ENCODE results near the gene CCDC27.

The CCDC27 gene

GRCh38 chr1:3777078-3777547 lies 24.9 kb downstream of the CCDC27 start:
- no peak for DNase-seq (ENCODE audit: low read depth)

GRCh38 chr1:3777647-3778589 lies 25.7 kb downstream of the CCDC27 start:
- DNase-seq (ENCODE audit: low read depth), result no peak

GRCh38 chr1:3778590-3779264 lies 26.5 kb downstream of the CCDC27 start:
- DNase-seq (ENCODE audit: low read depth), result no peak

GRCh38 chr1:3779265-3779911 lies 27.1 kb downstream of the CCDC27 start:
- DNase-seq (ENCODE audit: low read depth), result no peak

- DNase-seq (ENCODE audit: low read depth), result no peak
Observed at GRCh38 chr1:3779912-3780416, 27.7 kb downstream of the CCDC27 start.

- no peak for DNase-seq (ENCODE audit: low read depth)
Observed at GRCh38 chr1:3780901-3781300, 28.7 kb downstream of the CCDC27 start.

GRCh38 chr1:3783651-3784474 lies 31.6 kb downstream of the CCDC27 start:
- DNase-seq (ENCODE audit: low read depth), result no peak

- DNase-seq (ENCODE audit: low read depth), result no peak
Observed at GRCh38 chr1:3785045-3785444, 32.8 kb downstream of the CCDC27 start.

GRCh38 chr1:3785456-3786157 lies 33.4 kb downstream of the CCDC27 start:
- no peak for DNase-seq (ENCODE audit: low read depth)

- DNase-seq (ENCODE audit: low read depth), result no peak
Observed at GRCh38 chr1:3786468-3787348, 34.5 kb downstream of the CCDC27 start.

GRCh38 chr1:3787349-3787715 lies 35.1 kb downstream of the CCDC27 start:
- DNase-seq (ENCODE audit: low read depth), result no peak

GRCh38 chr1:3787745-3788605 lies 35.7 kb downstream of the CCDC27 start:
- DNase-seq (ENCODE audit: low read depth), result no peak

- no peak for DNase-seq (ENCODE audit: low read depth)
Observed at GRCh38 chr1:3788756-3789420, 36.6 kb downstream of the CCDC27 start.

GRCh38 chr1:3789421-3790300 lies 37.4 kb downstream of the CCDC27 start:
- DNase-seq (ENCODE audit: low read depth), result no peak

- DNase-seq (ENCODE audit: low read depth), result no peak
Observed at GRCh38 chr1:3790500-3790923, 38.3 kb downstream of the CCDC27 start.

GRCh38 chr1:3790952-3791351 lies 38.7 kb downstream of the CCDC27 start:
- DNase-seq (ENCODE audit: low read depth), result no peak

GRCh38 chr1:3795453-3796214 lies 43.4 kb downstream of the CCDC27 start:
- DNase-seq (ENCODE audit: low read depth), result no peak
